Endothelial cell of umbilical vein (primary cell): Measurements from ENCODE around the gene MYO15A. TPM values are rescaled to one million over a fixed set of nuclear protein-coding genes. Genes with fewer than 3 reads are reported as not detected.

Experiments used
- BruUV-seq: library from RNA; stranded (reverse); fragments of 400-500 nt; replicated peaks from 2 replicates; lab custom pipeline; 2021; lab: Mats Ljungman, UMichigan
- CTCF ChIA-PET: fragments of 300-600, 350-600 bp; sonication (Branson Sonifier 250); formaldehyde crosslinking; loops from one replicate; lab custom pipeline; 2021; ENCODE audit warnings: antibody characterized with exemption, inconsistent platforms; lab: Charles Lee
- POLR2A ChIA-PET: fragments of 300-600, 350-600 bp; sonication (Branson Sonifier 250); formaldehyde crosslinking; loops from one replicate; lab custom pipeline; 2021; ENCODE audit warnings: antibody characterized with exemption, inconsistent platforms; lab: Charles Lee
- DNase-seq: peaks from one replicate; pipeline ENCODE4 v3.0.0-alpha.2; 2011; ENCODE audit warnings: low read depth, low spot score
- FAIRE-seq: peaks from 2 replicates; lab custom pipeline; 2011; peaks lifted over from hg19 to GRCh38; lab: Jason Lieb, UNC
- H2AFZ ChIP-seq: 2 replicates; pipeline ENCODE4 v1.6.0; 2012; ENCODE audit warnings: low read depth, low read length, control low read depth, inconsistent platforms
- H3K27ac ChIP-seq: 2 replicates; pipeline ENCODE4 v1.5.1; 2011; ENCODE audit warnings: low read depth, mild to moderate bottlenecking, control low read depth, low read length, moderate library complexity; ENCODE audit not compliant: insufficient read depth
- H3K27me3 ChIP-seq, 2 experiments: 2 replicates each; pipeline versions ENCODE4 v1.6.0 to v1.6.1; 2011; ENCODE audit warnings: low read length in 2 of 2, mixed read lengths in 1 of 2; ENCODE audit not compliant: control insufficient read depth in 2 of 2, insufficient read depth in 2 of 2
- H3K36me3 ChIP-seq, 2 experiments: 2 replicates in 1 of 2; 3 replicates in 1 of 2; pipeline ENCODE4 v1.5.1; 2011; ENCODE audit warnings: low read length in 2 of 2, mild to moderate bottlenecking in 1 of 2, moderate library complexity in 1 of 2; ENCODE audit not compliant: control insufficient read depth in 2 of 2, insufficient read depth in 2 of 2; ENCODE audit errors: extremely low read depth in 1 of 2
- H3K4me1 ChIP-seq: 3 replicates; pipeline ENCODE4 v1.5.1; 2011; ENCODE audit warnings: mild to moderate bottlenecking, low read length; ENCODE audit not compliant: control insufficient read depth, insufficient read depth; ENCODE audit errors: extremely low read depth
- H3K4me2 ChIP-seq: 2 replicates; pipeline ENCODE4 v1.6.1; 2011; ENCODE audit warnings: low read length, control low read depth, mixed read lengths; ENCODE audit not compliant: insufficient read depth
- H3K4me3 ChIP-seq, 3 experiments: fragments of 200-600 bp in 1 of 3; sonication (generic), shearing (Covaris generic) in 1 of 3; replicated peaks in 1 of 3; 2 replicates each; pipeline ENCODE4 v1.5.1; 2011 to 2016; ENCODE audit warnings: control low read depth in 3 of 3, low read length in 3 of 3, mild to moderate bottlenecking in 2 of 3, inconsistent platforms in 1 of 3, low read depth in 1 of 3, moderate library complexity in 1 of 3; ENCODE audit not compliant: insufficient read depth in 1 of 3
- H3K79me2 ChIP-seq: 2 replicates; pipeline ENCODE4 v1.6.0; 2012; ENCODE audit warnings: low read length, inconsistent platforms; ENCODE audit not compliant: control insufficient read depth, insufficient read depth
- H3K9ac ChIP-seq: replicated peaks from 2 replicates; pipeline ENCODE3; 2011; ENCODE audit warnings: low read length, control low read depth; ENCODE audit not compliant: insufficient read depth; ENCODE audit errors: extremely low read depth
- H3K9me1 ChIP-seq: replicated peaks from 3 replicates; pipeline ENCODE4 v1.6.0; 2011; ENCODE audit warnings: mild to moderate bottlenecking, low read length; ENCODE audit not compliant: control insufficient read depth, insufficient read depth; ENCODE audit errors: extremely low read depth
- H3K9me3 ChIP-seq: replicated peaks from 2 replicates; pipeline ENCODE4 v1.5.1; 2012; ENCODE audit warnings: low read length, inconsistent platforms; ENCODE audit not compliant: control insufficient read depth, insufficient read depth
- H4K20me1 ChIP-seq: replicated peaks from 2 replicates; pipeline ENCODE3; 2011; ENCODE audit warnings: mild to moderate bottlenecking, low read length; ENCODE audit not compliant: control insufficient read depth, insufficient read depth; ENCODE audit errors: extremely low read depth
- CTCF ChIP-seq, 2 donors: IDR thresholded peaks; 1 replicate in 1 of 2; 2 replicates in 1 of 2; pipeline ENCODE4 v1.5.1; 2011; ENCODE audit warnings: low read length in 2 of 2, mild to moderate bottlenecking in 2 of 2, moderate library complexity in 2 of 2, control low read depth in 1 of 2, inconsistent platforms in 1 of 2, low read depth in 1 of 2; ENCODE audit not compliant: insufficient read depth in 1 of 2; ENCODE audit errors: extremely low read depth in 1 of 2
- EZH2 ChIP-seq: IDR thresholded peaks from 2 replicates; pipeline ENCODE4 v1.6.1; 2012; ENCODE audit warnings: borderline replicate concordance, low read depth, mild to moderate bottlenecking, moderate library complexity, low read length, inconsistent platforms; ENCODE audit not compliant: severe bottlenecking
- FOS ChIP-seq: IDR thresholded peaks from 2 replicates; pipeline ENCODE4 v1.6.1; 2011; ENCODE audit warnings: mild to moderate bottlenecking, low read length, moderate library complexity, borderline replicate concordance; ENCODE audit not compliant: insufficient read depth
- GATA2 ChIP-seq: IDR thresholded peaks from 2 replicates; pipeline ENCODE4 v1.7.0; 2011; ENCODE audit warnings: low read depth, mild to moderate bottlenecking, moderate library complexity, mixed read lengths, low read length; ENCODE audit not compliant: insufficient read length, insufficient read depth
- JUN ChIP-seq: IDR thresholded peaks from 2 replicates; pipeline ENCODE4 v1.6.1; 2011; ENCODE audit warnings: borderline replicate concordance, low read depth; ENCODE audit not compliant: insufficient read length, insufficient read depth
- MAX ChIP-seq: IDR thresholded peaks from 2 replicates; pipeline ENCODE4 v1.6.1; 2011; ENCODE audit not compliant: insufficient read depth, insufficient read length
- MYC ChIP-seq: IDR thresholded peaks from one replicate; pipeline ENCODE4 v1.6.1; 2011; ENCODE audit warnings: mild to moderate bottlenecking, low read depth, low read length
- POLR2A ChIP-seq: IDR thresholded peaks from 2 replicates; pipeline ENCODE4 v1.6.1; 2012; ENCODE audit warnings: low read depth, mild to moderate bottlenecking, control low read depth, low read length
- POLR2AphosphoS5 ChIP-seq: IDR thresholded peaks from 2 replicates; pipeline ENCODE4 v1.6.1; 2012; ENCODE audit warnings: low read depth, mild to moderate bottlenecking, control low read depth, low read length, moderate library complexity; ENCODE audit not compliant: insufficient read depth
- dilution Hi-C: fragments of 300-500 bp; cut with MboI; formaldehyde crosslinking; loops from one replicate; pipeline ENCODE4 v1.15.0; 2019; ENCODE audit warnings: low sequenced_read_pairs; ENCODE audit not compliant: extremely low pct_ligation_motif_present
- intact Hi-C: fragments of 100-400 bp; cut with micrococcal nuclease; formaldehyde crosslinking; loops from one replicate; pipeline ENCODE4 v1.10.0; 2022
- polyA plus RNA-seq, 4 experiments: library from polyadenylated mRNA; depleted of rRNA in 3 of 4; stranded (reverse) in 3 of 4; unstranded in 1 of 4; fragments of >200 nt; gene quantifications; 2 replicates each; pipeline versions ENCODE4 v1.2.1 to v1.2.3, GENCODE V29; 2011 to 2012; ENCODE audit warnings: missing spikeins in 1 of 4
- total RNA-seq: library from RNA; stranded (reverse); gene quantifications from 2 replicates; pipeline ENCODE4 v1.2.3, GENCODE V29; 2021

The MYO15A gene
- total and polyA plus RNA-seq, 2 donors (not counting 3 experiments of a cell fraction or from before 2014, with no cell fraction given) = 0.46 to 0.82 TPM

- no peak for FAIRE-seq
- no peak overlapping the region for H3K4me3 ChIP-seq
- no peaks in the 10 kb centered on the region for H3K9me3 ChIP-seq
- ChIA-PET CTCF (interaction anchor here (1.0 to 1.4 kb wide), 2 partner anchors 10 to 12 kb away, joined by 3 read pairs; no protein-coding TSS in a partner anchor), POLR2A (no interaction called here)
- no peaks in the 10 kb centered on the region for H3K27me3 ChIP-seq
- peak; percentile 24 for DNase-seq
- H3K9ac ChIP-seq = no peak overlapping the region
- no peaks in the 10 kb centered on the region for H3K9me1 ChIP-seq
- H3K4me2 ChIP-seq = no peak overlapping the region
- H3K4me1 ChIP-seq = no peaks in the 10 kb centered on the region
- dilution Hi-C loops (no loop called here), intact Hi-C loops (no loop called here)
- no peaks in the 10 kb centered on the region for H3K79me2 ChIP-seq
- peak overlapping the region; percentile 57 for H2AFZ ChIP-seq
- H3K27ac ChIP-seq = no peak overlapping the region
- H3K36me3 ChIP-seq = no peaks in the 10 kb centered on the region
- no TSS peak for BruUV-seq
- TF ChIP-seq FOS = no peak
- no peak for TF ChIP-seq GATA2
- TF ChIP-seq POLR2A = no peak
- no peak for TF ChIP-seq JUN
- no peak for TF ChIP-seq CTCF (IDR thresholded peaks at IDR 0.05; ENCODE audit: extremely low read depth in 1 of 2, insufficient read depth in 1 of 2, low read depth in 1 of 2, low read length in 2 of 2)
- no peak for TF ChIP-seq MYC
- TF ChIP-seq POLR2AphosphoS5 = no peak
- no peak for TF ChIP-seq EZH2
- no peak for TF ChIP-seq MAX
- H4K20me1 ChIP-seq = no peaks in the 10 kb centered on the region
Observed at GRCh38 chr17:18129041-18129502, 20.5 kb downstream of the MYO15A start.
